ENCODE measurements around the gene HEG1.

The HEG1 gene

DNA sequence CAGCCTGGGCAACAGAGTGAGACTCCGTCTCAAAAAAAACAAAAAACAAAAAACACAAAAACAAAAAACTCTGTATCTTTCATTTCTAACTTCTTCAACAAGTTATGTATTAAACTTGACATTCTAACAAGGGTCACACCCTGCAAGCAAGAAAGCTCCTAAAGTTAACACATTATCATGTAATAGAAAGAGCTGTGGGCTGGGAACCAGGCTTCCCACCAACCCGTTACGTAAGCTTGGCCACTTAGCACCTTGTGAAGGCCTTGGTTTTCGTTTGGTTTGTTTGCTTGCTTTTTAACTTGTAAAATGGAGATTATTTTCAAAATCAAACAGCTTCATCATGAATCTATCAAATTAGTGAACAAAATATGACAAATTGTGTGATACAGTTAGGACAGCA is 47.0 kb downstream of the HEG1 start:
- no peak overlapping the region for H3K4me3 ChIP-seq (ENCODE audit: insufficient read depth, low read length, poor library complexity, severe bottlenecking)
- no peak overlapping the region for H2AFZ ChIP-seq (ENCODE audit: low read depth, low read length, severe bottlenecking)
- no peak overlapping the region for H3K4me2 ChIP-seq (ENCODE audit: low read depth, low read length, poor library complexity, severe bottlenecking)
- no peaks in the 10 kb centered on the region for H3K36me3 ChIP-seq (ENCODE audit: low read length)
- no peaks in the 10 kb centered on the region for H3K9me2 ChIP-seq (replicated peaks; ENCODE audit: insufficient read depth, low read length)
- no peaks in the 10 kb centered on the region for H3K9me3 ChIP-seq (ENCODE audit: insufficient read depth, low read length)
- no peaks in the 10 kb centered on the region for H3F3A ChIP-seq (ENCODE audit: insufficient read depth)
- no peak overlapping the region for H3K9ac ChIP-seq (ENCODE audit: low read length)
- H4K20me1 ChIP-seq (ENCODE audit: low read depth, low read length): no peaks in the 10 kb centered on the region
- no peak overlapping the region for H3K27ac ChIP-seq (ENCODE audit: low read depth, low read length)
- no peaks in the 10 kb centered on the region for H3K79me2 ChIP-seq (ENCODE audit: insufficient read depth, low read length)
- TF ChIP-seq EZH2phosphoT487 (conservative IDR thresholded peaks at IDR 0.05; ENCODE audit: low read length) (no peak), CTCF (IDR thresholded peaks at IDR 0.05; ENCODE audit: insufficient read depth, low read length, poor library complexity, severe bottlenecking) (no peak)
- no peaks in the 10 kb centered on the region for H3K27me3 ChIP-seq (ENCODE audit: low read length)

DNA sequence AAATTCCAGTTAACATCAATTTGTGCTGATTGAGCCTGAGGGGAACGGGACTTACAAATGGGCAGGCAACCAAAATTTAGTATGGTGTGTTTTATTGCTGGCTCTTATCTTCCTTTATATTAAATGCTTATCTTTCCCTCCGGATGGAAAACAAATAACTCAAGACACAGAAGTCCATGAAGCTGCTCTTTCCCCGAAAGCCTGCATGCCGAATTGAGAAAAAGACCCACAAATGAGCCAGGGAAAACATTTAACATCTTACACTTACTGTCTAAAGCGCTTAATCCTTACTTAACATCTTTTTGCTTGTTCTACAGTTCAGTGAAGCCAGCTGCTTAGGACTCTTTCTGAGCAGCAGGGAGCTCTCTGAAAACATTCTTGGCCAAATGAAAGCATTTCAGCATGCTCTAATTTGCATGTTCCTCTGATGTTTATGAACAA is 49.5 kb downstream of the HEG1 start:
- Histone ChIP-seq H3K9me2 (replicated peaks; ENCODE audit: insufficient read depth, low read length) (no peaks in the 10 kb centered on the region), H3K27ac (ENCODE audit: low read depth, low read length) (no peak overlapping the region), H3K9ac (ENCODE audit: low read length) (no peak overlapping the region), H3F3A (ENCODE audit: insufficient read depth) (no peaks in the 10 kb centered on the region), H3K9me3 (ENCODE audit: insufficient read depth, low read length) (no peaks in the 10 kb centered on the region), H3K27me3 (ENCODE audit: low read length) (no peaks in the 10 kb centered on the region), H2AFZ (ENCODE audit: low read depth, low read length, severe bottlenecking) (no peak overlapping the region), H4K20me1 (ENCODE audit: low read depth, low read length) (no peaks in the 10 kb centered on the region), H3K79me2 (ENCODE audit: insufficient read depth, low read length) (no peaks in the 10 kb centered on the region), H3K4me2 (ENCODE audit: low read depth, low read length, poor library complexity, severe bottlenecking) (no peak overlapping the region), H3K36me3 (ENCODE audit: low read length) (no peaks in the 10 kb centered on the region), H3K4me3 (ENCODE audit: insufficient read depth, low read length, poor library complexity, severe bottlenecking) (no peak overlapping the region)
- TF ChIP-seq EZH2phosphoT487 (conservative IDR thresholded peaks at IDR 0.05; ENCODE audit: low read length) (no peak), CTCF (IDR thresholded peaks at IDR 0.05; ENCODE audit: insufficient read depth, low read length, poor library complexity, severe bottlenecking) (no peak)

- no peak overlapping the region for H3K4me3 ChIP-seq (ENCODE audit: insufficient read depth, low read length, poor library complexity, severe bottlenecking)
Measured at GRCh38 chr3:125005676-125006075, 50.1 kb downstream of the HEG1 start.

More at GRCh38 chr3:125005676-125006075, 50.1 kb downstream of the HEG1 start:
- TF ChIP-seq EZH2phosphoT487 (conservative IDR thresholded peaks at IDR 0.05; ENCODE audit: low read length): no peak
- TF ChIP-seq CTCF (IDR thresholded peaks at IDR 0.05; ENCODE audit: insufficient read depth, low read length, poor library complexity, severe bottlenecking): no peak
- Histone ChIP-seq H3K4me2 (ENCODE audit: low read depth, low read length, poor library complexity, severe bottlenecking) (no peak overlapping the region), H3K27me3 (ENCODE audit: low read length) (no peaks in the 10 kb centered on the region), H3K79me2 (ENCODE audit: insufficient read depth, low read length) (no peaks in the 10 kb centered on the region), H4K20me1 (ENCODE audit: low read depth, low read length) (no peaks in the 10 kb centered on the region), H3K9ac (ENCODE audit: low read length) (no peak overlapping the region), H3K9me2 (replicated peaks; ENCODE audit: insufficient read depth, low read length) (no peaks in the 10 kb centered on the region), H3F3A (ENCODE audit: insufficient read depth) (no peaks in the 10 kb centered on the region), H3K27ac (ENCODE audit: low read depth, low read length) (no peak overlapping the region), H3K9me3 (ENCODE audit: insufficient read depth, low read length) (no peaks in the 10 kb centered on the region), H2AFZ (ENCODE audit: low read depth, low read length, severe bottlenecking) (no peak overlapping the region), H3K36me3 (ENCODE audit: low read length) (no peaks in the 10 kb centered on the region)

All from SU-DHL-6 (cell line).